Neuronal stem cell (in vitro differentiated cells): Measurements from ENCODE around the gene TMEM132D.

Experiments
- DNase-seq: peaks from one replicate; pipeline ENCODE4 v3.0.0-alpha.2; 2013; ENCODE audit warnings: low spot score
- H2AFZ ChIP-seq: one replicate; pipeline ENCODE4 v1.6.1; 2013; ENCODE audit warnings: mild to moderate bottlenecking, low read length, inconsistent platforms
- H2AK5ac ChIP-seq: 2 replicates; pipeline ENCODE4 v1.6.1; 2013; ENCODE audit warnings: low read depth, mild to moderate bottlenecking, inconsistent platforms, low read length, moderate library complexity, mixed read lengths
- H2BK120ac ChIP-seq: 2 replicates; pipeline ENCODE4 v1.6.1; 2013; ENCODE audit warnings: low read depth, mild to moderate bottlenecking, inconsistent platforms, low read length, moderate library complexity, mixed read lengths
- H2BK12ac ChIP-seq: one replicate; pipeline ENCODE4 v1.6.1; 2013; ENCODE audit warnings: low read length, inconsistent platforms
- H2BK15ac ChIP-seq: 2 replicates; pipeline ENCODE4 v1.6.1; 2013; ENCODE audit warnings: mild to moderate bottlenecking, low read length, inconsistent platforms, mixed read lengths
- H2BK5ac ChIP-seq: one replicate; pipeline ENCODE4 v1.6.1; 2013; ENCODE audit warnings: inconsistent platforms, mild to moderate bottlenecking, low read length, moderate library complexity
- H3K14ac ChIP-seq: one replicate; pipeline ENCODE4 v1.6.1; 2013; ENCODE audit warnings: low read length, inconsistent platforms
- H3K18ac ChIP-seq: 2 replicates; pipeline ENCODE4 v1.6.1; 2013; ENCODE audit warnings: low read length, inconsistent platforms
- H3K23ac ChIP-seq: 2 replicates; pipeline ENCODE4 v1.6.1; 2013; ENCODE audit warnings: low read depth, mild to moderate bottlenecking, mixed read lengths, low read length, inconsistent platforms; ENCODE audit not compliant: poor library complexity
- H3K27ac ChIP-seq: replicated peaks from 3 replicates; pipeline ENCODE4 v1.5.1; 2013; ENCODE audit warnings: low read length, inconsistent platforms
- H3K27me3 ChIP-seq, 3 experiments: 2 replicates each; pipeline ENCODE4 v1.6.1; 2013; ENCODE audit warnings: low read length in 3 of 3, mild to moderate bottlenecking in 2 of 3, inconsistent platforms in 1 of 3, low read depth in 1 of 3, mixed read lengths in 1 of 3, moderate library complexity in 1 of 3; ENCODE audit not compliant: control insufficient read depth in 3 of 3, insufficient read depth in 3 of 3
- H3K36me3 ChIP-seq, 2 donors: replicated peaks in 1 of 2; 2 replicates each; pipeline ENCODE4 v1.6.1; 2013; ENCODE audit warnings: low read length in 2 of 2; ENCODE audit not compliant: control insufficient read depth in 2 of 2, insufficient read depth in 2 of 2
- H3K4ac ChIP-seq: 2 replicates; pipeline ENCODE4 v1.6.1; 2013; ENCODE audit warnings: inconsistent platforms, mild to moderate bottlenecking, low read length, moderate library complexity
- H3K4me1 ChIP-seq, 2 donors: 1 replicate in 1 of 2; 2 replicates in 1 of 2; pipeline ENCODE4 v1.6.1; 2013; ENCODE audit warnings: low read length in 2 of 2, low read depth in 1 of 2; ENCODE audit not compliant: control insufficient read depth in 2 of 2, insufficient read depth in 1 of 2
- H3K4me2 ChIP-seq: one replicate; pipeline ENCODE4 v1.6.1; 2013; ENCODE audit warnings: mild to moderate bottlenecking, low read length, inconsistent platforms; ENCODE audit not compliant: insufficient read depth, poor library complexity, severe bottlenecking
- H3K4me3 ChIP-seq, 2 donors: 2 replicates each; pipeline ENCODE4 v1.5.1; 2013; ENCODE audit warnings: low read length in 2 of 2, mild to moderate bottlenecking in 2 of 2, inconsistent platforms in 1 of 2, moderate library complexity in 1 of 2
- H3K79me1 ChIP-seq: one replicate; pipeline ENCODE4 v1.6.1; 2013; ENCODE audit warnings: low read depth, mild to moderate bottlenecking, inconsistent platforms, low read length, moderate library complexity
- H3K9ac ChIP-seq: one replicate; pipeline ENCODE4 v1.6.1; 2013; ENCODE audit warnings: mild to moderate bottlenecking, low read depth, low read length, inconsistent platforms; ENCODE audit not compliant: poor library complexity
- H3K9me3 ChIP-seq, 2 donors: replicated peaks in 1 of 2; 2 replicates each; pipeline versions ENCODE3 to v1.6.1; 2013; ENCODE audit warnings: low read length in 2 of 2, mild to moderate bottlenecking in 2 of 2, inconsistent platforms in 1 of 2, low read depth in 1 of 2, mixed read lengths in 1 of 2, moderate library complexity in 1 of 2; ENCODE audit not compliant: control insufficient read depth in 2 of 2, insufficient read depth in 1 of 2
- H4K8ac ChIP-seq: one replicate; pipeline ENCODE4 v1.6.1; 2013; ENCODE audit warnings: low read depth, mild to moderate bottlenecking, inconsistent platforms, low read length, moderate library complexity
- H4K91ac ChIP-seq: one replicate; pipeline ENCODE4 v1.6.1; 2013; ENCODE audit warnings: low read length, low read depth, mild to moderate bottlenecking, inconsistent platforms; ENCODE audit not compliant: poor library complexity
- WGBS, 2 donors: extraction: QIAGEN DNeasy Blood & Tissue Kit; methylation state at CpG; one replicate each; pipeline ENCODE4 v1.1.7; 2013; ENCODE audit warnings: missing lambda C conversion rate in 2 of 2, mixed read lengths in 1 of 2; ENCODE audit not compliant: insufficient read length in 2 of 2, insufficient replicate concordance in 1 of 2; ENCODE audit errors: extremely low coverage in 2 of 2; 5-methylcytosine and 5-hydroxymethylcytosine counted together

The TMEM132D gene

GRCh38 chr12:129937426-129937825 is 33.6 kb upstream of the TMEM132D start:
- H2BK5ac ChIP-seq = no peak overlapping the region
- no peak overlapping the region for H2BK120ac ChIP-seq
- H3K18ac ChIP-seq = no peak overlapping the region
- no peak overlapping the region for H4K8ac ChIP-seq
- H3K4ac ChIP-seq = no peak overlapping the region
- no peak overlapping the region for H2AFZ ChIP-seq
- H2BK15ac ChIP-seq = no peak overlapping the region
- H3K4me1 ChIP-seq = no peaks in the 10 kb centered on the region
- H4K91ac ChIP-seq = no peak overlapping the region
- no peaks in the 10 kb centered on the region for H3K36me3 ChIP-seq
- H3K14ac ChIP-seq = no peak overlapping the region
- no peak overlapping the region for H2AK5ac ChIP-seq
- no peak overlapping the region for H3K4me2 ChIP-seq
- H3K23ac ChIP-seq = no peak overlapping the region
- no CpG with 5 or more reads among the region's 5 CpGs for WGBS, 2 donors
- H3K79me1 ChIP-seq = no peaks in the 10 kb centered on the region
- no peak overlapping the region for H2BK12ac ChIP-seq
- H3K27ac ChIP-seq = no peak overlapping the region
- H3K9me3 ChIP-seq = peaks cover 0 to 2% of the 10 kb centered on the region in 2 donors
- no peaks in the 10 kb centered on the region for H3K27me3 ChIP-seq
- no peak for DNase-seq
- H3K9ac ChIP-seq = no peak overlapping the region
- H3K4me3 ChIP-seq = no peak overlapping the region

- WGBS, 2 donors = no CpG with 5 or more reads among the region's 4 CpGs
- Histone ChIP-seq H2AFZ (no peak overlapping the region), H2BK120ac (no peak overlapping the region), H3K4me2 (no peak overlapping the region), H3K27ac (no peak overlapping the region), H3K14ac (no peak overlapping the region), H4K91ac (no peak overlapping the region), H2BK12ac (no peak overlapping the region), H3K18ac (no peak overlapping the region), H3K36me3 (no peaks in the 10 kb centered on the region), H4K8ac (no peak overlapping the region), H2AK5ac (no peak overlapping the region), H3K23ac (no peak overlapping the region), H3K79me1 (no peaks in the 10 kb centered on the region), H3K4me3 (no peak overlapping the region), H3K9me3 (peaks cover 0 to 2% of the 10 kb centered on the region in 2 donors), H3K4me1 (no peaks in the 10 kb centered on the region), H2BK5ac (no peak overlapping the region), H2BK15ac (no peak overlapping the region), H3K9ac (no peak overlapping the region), H3K4ac (no peak overlapping the region), H3K27me3 (no peaks in the 10 kb centered on the region)
- no peak for DNase-seq
These were observed 24.8 kb upstream of the TMEM132D start for GRCh38 chr12:129928643-129929042.

- no peak for DNase-seq
These were observed 23.6 kb upstream of the TMEM132D start for GRCh38 chr12:129927316-129927900.

GRCh38 chr12:129911428-129912049 is 7.7 kb upstream of the TMEM132D start:
- Histone ChIP-seq H3K4me3 (no peak overlapping the region), H3K14ac (no peak overlapping the region), H2AK5ac (no peak overlapping the region), H4K91ac (no peak overlapping the region), H2BK120ac (no peak overlapping the region), H2BK5ac (no peak overlapping the region), H3K36me3 (no peaks in the 10 kb centered on the region), H3K4ac (no peak overlapping the region), H4K8ac (no peak overlapping the region), H2BK12ac (no peak overlapping the region), H2AFZ (no peak overlapping the region), H3K9ac (no peak overlapping the region), H3K79me1 (no peaks in the 10 kb centered on the region), H3K9me3 (no peaks in the 10 kb centered on the region), H3K4me2 (no peak overlapping the region), H3K27ac (no peak overlapping the region), H3K18ac (no peak overlapping the region), H3K27me3 (peaks cover 0 to 17% (median 6%) of the 10 kb centered on the region in 3 experiments), H2BK15ac (no peak overlapping the region), H3K4me1 (no peaks in the 10 kb centered on the region), H3K23ac (no peak overlapping the region)
- WGBS, 2 donors = no CpG with 5 or more reads among the region's 8 CpGs
- DNase-seq = peak; percentile 43

More at GRCh38 chr12:129927316-129927900, 23.6 kb upstream of the TMEM132D start:
- H3K79me1 ChIP-seq = no peaks in the 10 kb centered on the region
- no peaks in the 10 kb centered on the region for H3K9me3 ChIP-seq
- no peaks in the 10 kb centered on the region for H3K4me1 ChIP-seq
- H2BK5ac ChIP-seq = no peak overlapping the region
- no peak overlapping the region for H4K91ac ChIP-seq
- H3K4ac ChIP-seq = no peak overlapping the region
- H3K27me3 ChIP-seq = no peaks in the 10 kb centered on the region
- no peak overlapping the region for H3K14ac ChIP-seq
- H3K9ac ChIP-seq = no peak overlapping the region
- no peak overlapping the region for H2BK15ac ChIP-seq
- H2BK120ac ChIP-seq = no peak overlapping the region
- H3K4me2 ChIP-seq = no peak overlapping the region
- H2AK5ac ChIP-seq = no peak overlapping the region
- no CpG with 5 or more reads among the region's 10 CpGs for WGBS, 2 donors
- no peak overlapping the region for H3K27ac ChIP-seq
- no peaks in the 10 kb centered on the region for H3K36me3 ChIP-seq
- no peak overlapping the region for H3K4me3 ChIP-seq
- H3K18ac ChIP-seq = no peak overlapping the region
- H4K8ac ChIP-seq = no peak overlapping the region
- H2AFZ ChIP-seq = no peak overlapping the region
- H2BK12ac ChIP-seq = no peak overlapping the region
- no peak overlapping the region for H3K23ac ChIP-seq
